ENCODE results near the gene NTMT1. TPM values are rescaled to one million over a fixed set of nuclear protein-coding genes. Genes with fewer than 3 reads are reported as not detected.
A peak's percentile ranks its signal among the peaks of the same experiment; 100 is the strongest.

The NTMT1 gene
- polyA plus RNA-seq, 1 donor from 2014 or later, result 55.4 TPM

DNA sequence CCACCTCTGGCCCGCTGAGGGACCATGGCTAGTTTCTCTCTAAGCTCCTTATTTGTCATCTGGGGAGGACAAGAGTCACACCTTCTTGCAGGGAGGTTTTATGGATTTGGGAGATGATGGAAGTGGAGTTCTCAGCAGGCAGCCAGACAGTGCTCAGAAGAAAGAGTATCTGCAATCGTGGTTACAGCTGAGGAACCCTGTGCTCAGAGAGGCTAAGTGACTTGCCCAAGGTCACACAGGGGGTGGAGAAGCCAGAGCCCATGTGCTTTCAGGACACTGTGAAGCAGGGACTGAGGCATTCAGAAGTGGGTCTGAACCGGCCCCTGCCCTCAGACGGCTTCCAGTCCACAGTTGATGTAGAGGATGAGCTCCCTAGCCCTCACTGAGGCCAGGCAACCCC is 50.3 kb downstream of the NTMT1 start:
- Mint-ChIP-seq H3K36me3 (no peaks in the 10 kb centered on the region), H3K4me1 (no peaks in the 10 kb centered on the region), H3K9me3 (no peaks in the 10 kb centered on the region), H3K27ac (no peak overlapping the region), H3K27me3 (peaks cover 25% of the 10 kb centered on the region), H3K4me3 (no peak overlapping the region)

DNA sequence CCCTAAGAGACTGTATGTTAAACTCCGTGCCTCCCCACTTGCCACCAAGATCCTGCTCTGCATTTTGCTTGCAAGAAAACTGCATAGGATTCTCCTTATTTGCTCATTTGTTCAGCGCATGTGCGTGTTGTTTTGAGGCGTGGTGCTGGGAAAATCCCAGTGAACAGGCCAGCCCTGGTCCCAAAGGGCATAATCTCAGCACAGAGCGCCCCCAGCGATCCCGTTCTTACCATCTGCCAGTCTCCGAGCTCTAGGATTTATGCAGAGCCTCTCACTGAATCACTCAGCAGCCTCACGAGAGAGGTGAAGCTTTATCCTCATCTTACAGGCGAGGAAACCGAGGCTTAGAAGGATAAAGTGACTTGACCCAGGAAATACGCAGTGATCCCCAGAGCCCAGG is 51.0 kb downstream of the NTMT1 start:
- H3K36me3 Mint-ChIP-seq, result no peaks in the 10 kb centered on the region
- no peaks in the 10 kb centered on the region for H3K9me3 Mint-ChIP-seq
- no peak overlapping the region for H3K27ac Mint-ChIP-seq
- no peak overlapping the region for H3K4me3 Mint-ChIP-seq
- peaks cover 27% of the 10 kb centered on the region for H3K27me3 Mint-ChIP-seq
- no peaks in the 10 kb centered on the region for H3K4me1 Mint-ChIP-seq

DNA sequence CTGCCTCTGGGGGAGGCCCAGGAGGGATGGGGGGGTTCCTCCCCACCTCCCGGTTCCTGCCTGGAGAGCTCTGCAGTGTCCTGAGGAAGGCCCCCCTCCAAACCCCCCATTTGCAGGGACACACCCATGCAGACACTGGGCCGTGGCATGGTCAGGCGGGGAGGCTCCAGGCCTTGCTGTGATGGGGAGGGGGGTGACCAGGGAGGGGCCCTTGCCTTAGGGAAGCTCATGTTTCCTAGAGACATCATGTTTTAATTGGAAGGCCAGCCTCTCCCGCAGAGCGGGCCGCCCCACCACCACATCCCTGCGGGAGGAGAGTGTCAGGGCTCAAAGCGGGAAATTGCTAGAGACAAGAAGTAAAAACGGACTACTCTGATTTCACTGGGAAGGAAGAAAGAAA is 51.5 kb downstream of the NTMT1 start:
- Mint-ChIP-seq H3K9me3 (no peaks in the 10 kb centered on the region), H3K27me3 (peaks cover 25% of the 10 kb centered on the region), H3K27ac (no peak overlapping the region), H3K36me3 (no peaks in the 10 kb centered on the region), H3K4me1 (no peaks in the 10 kb centered on the region), H3K4me3 (no peak overlapping the region)

DNA sequence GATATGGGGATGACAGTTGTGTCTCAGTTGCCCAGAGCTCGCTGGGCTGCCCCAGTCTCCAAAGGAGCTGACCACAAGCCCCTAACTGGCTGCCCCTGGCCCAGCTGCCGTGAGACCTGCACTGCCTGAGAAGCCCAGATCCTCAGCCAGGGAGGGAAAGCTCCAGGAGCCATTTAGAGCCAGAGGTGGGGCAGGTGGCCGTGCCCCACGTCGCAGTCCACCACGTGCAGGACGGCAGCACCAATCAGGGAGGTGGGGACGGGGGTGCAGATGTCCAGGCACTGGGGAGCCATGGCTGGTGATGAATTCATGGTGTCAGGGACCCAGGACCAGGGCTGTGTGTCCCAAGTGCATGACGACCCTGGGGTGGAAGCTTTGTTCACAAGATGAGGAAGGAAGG is 52.9 kb downstream of the NTMT1 start:
- Mint-ChIP-seq H3K4me3 (no peak overlapping the region), H3K27ac (peak overlapping the region in 1 of 3 donors; percentile 36), H3K36me3 (no peaks in the 10 kb centered on the region), H3K27me3 (peaks cover 23% of the 10 kb centered on the region), H3K4me1 (no peaks in the 10 kb centered on the region), H3K9me3 (no peaks in the 10 kb centered on the region)

DNA sequence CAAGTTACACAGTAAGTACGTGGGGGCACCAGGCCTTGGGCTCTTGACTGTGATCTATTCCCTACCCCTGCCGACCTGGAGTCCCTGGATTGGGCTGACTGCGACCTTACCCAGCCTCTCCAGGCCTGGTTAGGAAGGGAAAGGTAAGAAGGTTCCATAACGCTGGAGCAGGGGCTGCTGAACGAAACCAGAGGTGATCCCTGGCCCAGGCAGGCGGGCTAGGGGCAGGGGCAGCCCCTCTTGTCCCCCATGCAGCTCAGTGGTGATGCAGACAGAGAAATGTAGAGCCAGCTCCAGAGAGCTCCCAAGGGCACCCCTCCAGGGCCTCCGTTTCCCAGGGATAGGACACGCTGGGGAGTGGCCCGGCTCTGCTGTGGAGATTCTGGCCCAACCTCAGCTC is 53.6 kb downstream of the NTMT1 start:
- Mint-ChIP-seq H3K36me3 (no peaks in the 10 kb centered on the region), H3K27me3 (peaks cover 23% of the 10 kb centered on the region), H3K4me1 (no peaks in the 10 kb centered on the region), H3K4me3 (no peak overlapping the region), H3K27ac (no peak overlapping the region), H3K9me3 (no peaks in the 10 kb centered on the region)

DNA sequence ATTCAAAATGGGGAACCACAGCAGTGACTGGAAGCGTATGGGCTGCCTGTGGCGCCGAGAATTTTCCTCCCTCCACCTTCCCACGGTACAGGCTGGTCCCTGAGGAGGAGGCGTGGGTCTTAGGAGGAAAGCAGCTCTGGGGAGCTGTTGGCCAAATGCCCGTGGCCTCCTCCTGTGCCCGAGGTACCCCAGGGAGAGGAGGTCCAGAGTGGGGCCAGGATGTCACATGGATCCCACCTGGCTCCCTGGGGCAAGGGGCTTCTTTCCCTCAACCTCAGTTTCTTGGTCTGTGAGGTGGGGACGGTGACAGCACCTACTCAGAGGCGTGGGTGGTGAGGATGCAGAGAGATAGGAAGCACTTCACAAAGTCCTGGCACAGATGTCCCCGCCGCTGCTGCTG is 56.0 kb downstream of the NTMT1 start:
- Mint-ChIP-seq H3K9me3 (no peaks in the 10 kb centered on the region), H3K4me3 (no peak overlapping the region), H3K36me3 (no peaks in the 10 kb centered on the region), H3K4me1 (peaks cover 0 to 2% (median 0%) of the 10 kb centered on the region in 3 donors), H3K27ac (no peak overlapping the region), H3K27me3 (peaks cover 14% of the 10 kb centered on the region)

DNA sequence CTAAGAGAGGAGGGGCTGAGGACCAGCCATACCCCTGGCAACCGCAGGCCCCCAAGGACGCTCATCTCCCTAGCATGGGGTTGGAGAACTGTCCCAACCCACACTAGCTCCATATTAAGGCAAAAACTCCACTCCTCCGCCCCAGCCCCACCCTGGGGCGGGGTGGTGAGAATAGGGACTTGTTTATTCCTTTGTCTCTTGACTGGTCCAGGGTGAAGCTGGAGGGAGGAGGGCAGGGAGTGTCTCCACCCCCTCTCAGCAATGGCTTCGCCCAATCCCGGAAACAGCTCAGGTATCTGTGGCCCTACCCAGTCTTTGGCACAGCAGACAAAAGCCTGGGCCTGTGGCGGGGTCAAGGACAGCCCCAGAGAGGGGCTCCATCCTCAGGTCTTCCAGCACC is 56.4 kb downstream of the NTMT1 start:
- Mint-ChIP-seq H3K4me3 (no peak overlapping the region), H3K9me3 (no peaks in the 10 kb centered on the region), H3K27me3 (peaks cover 14% of the 10 kb centered on the region), H3K27ac (no peak overlapping the region), H3K36me3 (no peaks in the 10 kb centered on the region), H3K4me1 (peaks cover 0 to 3% (median 0%) of the 10 kb centered on the region in 3 donors)

DNA sequence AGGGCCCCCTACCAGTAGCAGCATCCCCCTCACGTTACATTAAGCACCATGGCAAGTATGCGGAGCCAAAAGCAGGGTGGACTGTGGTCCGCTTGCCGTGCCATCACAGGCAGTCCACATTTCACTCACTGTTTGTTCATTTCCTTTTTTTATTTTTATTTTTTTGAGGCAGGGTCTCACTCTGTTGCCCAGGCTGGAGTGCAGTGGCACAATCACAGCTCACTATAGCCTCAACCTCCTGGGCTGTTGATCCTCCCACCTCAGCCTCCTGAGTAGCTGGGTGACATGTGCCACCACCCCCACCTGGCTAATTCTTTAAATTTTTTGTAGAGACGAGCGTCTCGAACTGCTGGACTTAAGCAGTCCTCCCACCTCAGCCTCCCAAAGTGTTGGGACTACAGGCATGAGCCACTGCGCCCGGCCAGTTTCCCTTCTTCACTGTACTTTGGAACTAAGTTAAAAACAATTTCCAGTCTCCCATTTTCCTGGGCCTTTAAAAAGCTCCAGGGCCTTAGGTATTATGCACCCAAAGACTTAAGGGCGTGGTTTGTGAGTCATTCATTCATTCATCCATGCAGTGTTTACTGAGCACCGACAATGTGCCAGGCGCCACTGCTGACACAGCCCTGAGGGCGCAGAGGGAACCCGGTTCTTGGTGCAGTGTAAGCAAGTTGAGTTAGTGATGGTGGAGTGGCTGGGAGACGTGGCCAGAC is 59.4 kb downstream of the NTMT1 start:
- Mint-ChIP-seq H3K27ac (no peak overlapping the region), H3K9me3 (no peaks in the 10 kb centered on the region), H3K4me3 (no peak overlapping the region), H3K36me3 (no peaks in the 10 kb centered on the region), H3K4me1 (peaks cover 0 to 3% (median 0%) of the 10 kb centered on the region in 3 donors), H3K27me3 (peaks cover 4% of the 10 kb centered on the region)

Other genes with a start within 250 kb of the NTMT1 start
- not detected for gene C9orf50, start 5.1 kb upstream of the NTMT1 start, polyA plus RNA-seq
- gene ASB6, start 16.0 kb downstream of the NTMT1 start, polyA plus RNA-seq, result 27.2 TPM
- gene PRRX2, start 39.5 kb downstream of the NTMT1 start, polyA plus RNA-seq, result not detected
- gene PTGES, start 126.9 kb downstream of the NTMT1 start, polyA plus RNA-seq, result not detected
- 20.8 TPM for gene TOR1B, start 177.0 kb downstream of the NTMT1 start, polyA plus RNA-seq
- gene TOR1A, start 198.0 kb downstream of the NTMT1 start, polyA plus RNA-seq, result 56.8 TPM
- gene C9orf78, start 209.1 kb downstream of the NTMT1 start, polyA plus RNA-seq, result 119 TPM
- gene USP20, start 209.3 kb downstream of the NTMT1 start, polyA plus RNA-seq, result 24.5 TPM

Measured in IgD-negative memory B cell (primary cell).